ENCODE measurements around the gene DYNLT2.

The DYNLT2 gene

DNA sequence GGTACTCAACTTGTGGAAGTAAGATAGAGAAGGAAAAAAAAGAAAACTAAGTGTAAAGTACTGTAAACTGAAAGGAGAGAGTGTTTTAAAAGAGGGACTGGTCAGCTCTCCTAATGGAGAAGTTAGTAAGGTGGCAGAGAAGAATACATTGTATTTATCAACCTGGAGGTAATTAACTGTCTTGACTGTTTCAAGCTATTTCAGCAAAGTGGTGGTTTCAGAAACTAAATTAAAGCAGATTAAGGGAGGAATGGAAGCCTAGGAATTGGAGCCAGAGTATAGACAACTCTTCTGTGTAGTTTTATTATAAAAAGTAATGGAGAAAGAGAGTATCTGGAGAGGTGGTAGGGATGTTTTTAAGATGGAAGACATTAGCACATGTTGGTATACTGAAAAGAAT lies 24.4 kb downstream of the DYNLT2 start:
- DNase-seq: no peak

GRCh38 chr6:169726049-169726400 lies 25.3 kb downstream of the DYNLT2 start:
- DNase-seq: no peak

GRCh38 chr6:169725125-169726048 lies 26.0 kb downstream of the DYNLT2 start:
- peak; percentile 19 for DNase-seq

- DNase-seq: peak; percentile 42
Measured at GRCh38 chr6:169724494-169725124, 26.8 kb downstream of the DYNLT2 start, which contains the start of gene PHF10. PHF10 (minus strand) TSS chr6:169724500; CDS start chr6:169723931, 569 bp downstream.

- peak; percentile 43 for DNase-seq
Measured at GRCh38 chr6:169723991-169724493, 27.3 kb downstream of the DYNLT2 start.

DNA sequence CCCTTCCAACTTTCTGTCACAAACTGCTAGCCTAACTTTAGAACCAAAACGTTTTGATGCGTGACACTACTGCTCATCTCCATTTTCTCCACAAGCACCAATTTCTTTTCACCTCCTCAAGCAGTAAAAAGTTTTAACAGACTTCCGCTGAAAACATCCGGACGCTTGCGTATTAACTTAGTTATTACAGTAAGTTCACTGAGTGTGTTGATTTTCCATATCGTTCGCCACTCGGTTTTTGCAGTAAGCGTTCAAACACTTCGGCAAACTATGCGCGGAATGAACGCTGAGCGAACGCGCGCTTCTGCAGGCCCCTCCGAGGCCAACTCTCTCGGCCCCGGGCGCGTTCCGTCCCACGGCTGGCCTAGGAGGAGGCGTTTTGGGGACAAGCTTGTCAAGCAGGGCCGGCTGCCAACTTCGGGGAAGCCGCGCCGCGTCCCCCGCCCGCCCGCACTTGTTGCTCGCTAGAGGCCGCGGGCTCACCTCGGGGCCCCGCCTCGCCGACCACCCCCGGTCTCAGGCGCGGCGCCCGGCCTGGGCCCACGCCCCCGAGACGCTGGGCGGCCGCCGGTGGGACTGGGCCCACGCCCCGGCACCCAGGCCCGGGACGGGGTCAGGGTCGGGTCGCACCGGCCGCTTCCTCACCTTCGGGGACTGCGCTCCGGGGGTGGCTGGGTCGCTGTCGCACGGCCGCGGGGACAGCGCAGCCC lies 28.0 kb downstream of the DYNLT2 start:
- DNase-seq: peak; percentile 74

DNA sequence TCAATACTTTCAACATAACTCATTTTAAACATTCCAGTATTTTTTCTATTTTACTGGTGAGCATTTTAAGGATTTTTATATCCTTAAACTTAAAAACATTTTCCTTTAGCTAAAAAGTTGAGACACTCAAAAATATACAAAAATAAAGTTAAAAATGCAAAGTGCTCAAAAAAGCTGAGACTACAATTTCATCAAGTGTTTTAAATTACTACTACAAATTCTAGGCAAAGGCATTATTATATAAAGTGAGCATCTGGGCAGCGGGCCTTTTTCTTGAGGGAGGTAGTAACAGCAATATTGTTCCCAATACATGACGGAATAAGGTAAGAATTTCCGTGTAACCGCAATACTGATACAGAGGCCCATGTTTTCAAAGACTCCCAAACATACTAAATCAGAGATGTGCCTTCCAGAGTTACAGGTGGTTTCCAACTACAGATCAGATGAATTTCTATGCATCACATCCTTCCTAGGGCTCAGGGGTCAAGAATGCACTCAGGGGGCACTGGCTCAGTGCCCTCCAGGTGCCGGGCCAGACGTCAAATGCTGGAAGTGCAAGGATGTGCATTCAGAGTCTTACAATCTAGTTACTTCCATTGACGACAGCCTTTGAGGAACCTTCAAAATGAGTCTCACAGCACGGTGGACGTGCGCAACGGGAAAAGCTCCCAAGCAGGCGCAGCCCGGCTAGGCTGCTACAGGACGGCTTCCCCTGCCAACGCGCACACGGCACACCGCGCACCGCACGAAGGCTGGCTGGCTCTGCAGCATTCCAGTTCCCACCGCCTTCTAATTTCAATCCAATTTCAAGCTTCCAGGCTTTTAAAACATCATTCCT lies 28.8 kb downstream of the DYNLT2 start:
- DNase-seq: peak; percentile 44

- DNase-seq: no peak
Measured at GRCh38 chr6:169720207-169720855, 31.0 kb downstream of the DYNLT2 start.

DNA sequence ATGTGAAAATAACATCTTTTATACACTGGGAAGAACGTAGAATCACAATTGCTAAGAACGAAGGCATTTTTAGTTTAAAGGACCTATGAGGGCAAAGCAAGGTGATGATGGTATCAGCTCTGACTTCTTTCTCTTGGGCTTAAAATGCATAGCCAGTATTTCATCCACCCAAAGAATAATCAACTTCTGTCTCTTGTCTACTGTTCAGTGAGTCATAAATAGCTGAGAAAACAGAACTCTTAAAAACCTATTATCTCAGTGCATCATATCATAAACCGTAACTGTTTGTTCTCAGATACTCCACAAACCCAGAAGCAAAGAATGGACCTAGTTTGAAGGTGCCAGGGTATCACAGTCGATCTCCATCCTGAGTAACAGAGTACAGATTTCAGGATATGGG lies 32.3 kb downstream of the DYNLT2 start:
- DNase-seq: no peak

GRCh38 chr6:169714595-169714994 lies 36.8 kb downstream of the DYNLT2 start:
- DNase-seq: no peak

- no peak for DNase-seq
Measured at GRCh38 chr6:169714178-169714577, 37.2 kb downstream of the DYNLT2 start.

DNA sequence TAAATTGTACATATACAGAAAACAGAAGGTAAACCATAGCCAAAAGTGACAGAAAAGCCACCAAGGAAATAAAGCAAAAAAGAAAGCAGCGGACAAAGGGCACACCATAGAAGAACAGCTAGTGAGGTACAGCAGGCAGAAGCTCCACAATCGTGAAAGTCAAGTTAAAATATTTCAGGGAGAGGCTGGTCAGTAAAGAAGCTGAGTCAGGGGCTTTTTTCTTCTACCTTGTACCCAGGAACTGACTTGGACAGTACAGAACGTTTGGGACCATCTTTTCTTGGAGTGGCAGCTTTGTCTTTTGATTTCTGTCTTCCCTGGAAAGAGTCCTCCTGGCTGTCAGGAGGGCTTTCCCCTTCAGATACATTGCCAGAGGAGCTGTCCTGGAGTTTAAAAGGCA lies 41.4 kb downstream of the DYNLT2 start:
- DNase-seq: no peak

DNA sequence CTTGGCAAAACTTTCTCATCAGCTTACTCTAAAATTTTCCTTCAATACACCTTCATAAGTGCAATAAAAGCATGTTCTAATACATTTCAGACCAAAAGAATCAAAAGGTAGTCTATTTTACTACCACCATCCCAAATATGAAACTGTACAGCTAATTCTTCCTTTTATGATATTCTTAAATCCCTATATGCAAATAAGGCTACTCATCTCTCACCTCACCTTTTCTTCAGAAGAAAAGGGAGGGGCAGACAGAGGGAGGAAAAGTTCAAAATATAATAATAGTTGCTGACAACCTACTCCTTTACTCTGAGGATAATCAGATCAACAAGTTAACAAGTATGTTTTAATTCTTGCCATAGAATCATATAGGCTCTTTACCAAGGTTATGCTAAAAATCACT lies 42.1 kb downstream of the DYNLT2 start:
- no peak for DNase-seq

GRCh38 chr6:169707772-169708171 lies 43.6 kb downstream of the DYNLT2 start:
- no peak for DNase-seq

DNA sequence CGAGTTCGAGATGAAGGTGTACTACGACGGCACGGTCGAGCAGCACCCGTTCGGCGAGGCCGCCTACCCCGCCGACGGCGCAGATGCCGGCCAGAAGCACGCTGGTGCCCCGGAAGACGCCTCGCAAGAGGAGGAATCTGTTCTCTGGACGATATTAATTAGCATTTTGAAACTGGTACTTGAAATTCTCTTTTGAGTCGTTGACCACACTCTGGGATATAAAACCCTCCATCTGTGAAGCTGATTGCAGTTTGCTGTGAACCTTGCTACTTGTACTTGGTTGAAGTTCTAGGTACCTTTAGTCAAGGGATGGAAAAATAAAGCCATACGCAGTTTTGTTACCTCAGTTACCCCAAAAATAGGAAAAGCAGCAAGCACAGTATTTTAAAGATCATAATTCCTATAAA lies 48.5 kb downstream of the DYNLT2 start:
- no peak for DNase-seq

- DNase-seq: peak; percentile 96
Measured at GRCh38 chr6:169701954-169702839, 49.2 kb downstream of the DYNLT2 start, which contains the start of the genes C6orf120 and WDR27. C6orf120 (plus strand) TSS chr6:169702126; CDS start chr6:169702460, 334 bp downstream. WDR27 (minus strand) TSS chr6:169702029; CDS start chr6:169689005, 13,024 bp downstream.

DNA sequence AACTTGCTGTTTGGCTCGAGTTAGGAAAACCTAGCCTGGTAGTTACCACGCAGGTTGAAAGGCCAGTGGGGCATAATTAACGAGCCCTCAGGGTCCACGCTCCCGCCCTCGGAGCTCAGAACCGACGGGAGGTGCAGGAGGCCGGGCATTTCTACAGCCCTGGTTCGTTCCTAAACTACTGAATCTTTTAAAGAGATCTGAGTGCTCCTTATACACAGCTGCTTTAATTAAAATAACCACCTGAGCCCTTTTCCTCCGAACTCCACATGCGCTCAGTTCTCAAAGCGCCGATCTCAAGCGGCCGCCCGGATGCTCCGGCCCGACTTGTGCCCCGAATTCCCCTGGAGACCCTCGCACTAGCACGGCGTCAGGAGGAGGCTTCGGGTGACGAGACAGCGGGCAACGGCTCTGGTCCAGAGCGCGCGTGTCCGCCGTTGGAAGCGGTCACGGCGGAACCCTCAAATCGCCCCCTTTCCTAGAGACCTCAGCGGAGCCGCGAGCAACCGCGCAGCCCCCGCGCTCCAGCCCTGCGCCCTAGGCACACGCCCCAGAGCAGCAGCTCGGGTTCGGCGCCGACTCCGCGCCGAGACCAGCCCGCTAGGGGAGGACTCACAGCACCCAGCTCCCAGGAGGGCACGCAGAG lies 49.9 kb downstream of the DYNLT2 start:
- DNase-seq: no peak

- DNase-seq: peak; percentile 32
Measured at GRCh38 chr6:169700296-169700695, 51.1 kb downstream of the DYNLT2 start.

DNA sequence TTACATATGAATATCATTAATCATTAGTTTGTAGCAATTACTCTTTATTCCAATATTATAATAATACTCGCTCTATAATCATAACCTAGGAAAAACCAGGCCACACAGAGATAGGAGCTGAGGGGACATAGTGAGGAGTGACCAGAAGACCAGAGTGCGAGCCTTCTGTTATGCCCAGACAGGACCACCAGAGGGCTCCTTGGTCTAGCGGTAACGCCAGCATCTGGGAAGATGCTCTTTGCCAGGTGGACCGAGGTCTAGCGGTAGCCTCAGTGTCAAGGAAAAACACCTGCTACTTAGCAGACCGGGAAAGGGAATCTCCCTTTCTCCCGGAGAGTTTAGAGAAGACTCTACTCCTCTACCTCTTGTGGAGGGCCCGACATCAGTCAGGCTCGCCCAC lies 54.3 kb downstream of the DYNLT2 start:
- peak; percentile 7 for DNase-seq

DNA sequence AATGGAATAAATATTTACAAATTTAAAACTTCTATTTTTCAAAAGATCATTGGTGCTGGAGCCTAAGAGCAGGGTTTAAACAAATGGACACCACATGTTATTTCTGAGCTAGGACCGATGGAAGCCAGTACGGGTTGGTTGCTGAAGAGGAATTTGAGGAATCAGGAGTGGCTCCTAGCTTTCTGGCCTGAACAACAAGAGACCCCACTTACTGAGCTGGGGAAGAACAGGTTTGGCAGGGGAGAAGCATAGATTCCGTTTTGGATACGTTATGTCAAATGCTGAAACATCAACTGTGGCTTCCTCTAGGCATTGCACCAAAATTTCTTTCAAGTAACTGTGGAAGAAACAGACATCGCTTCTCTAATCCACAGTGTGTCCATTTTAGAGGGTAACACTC lies 56.2 kb downstream of the DYNLT2 start:
- no peak for DNase-seq

Measured in fibroblast of skin of back (primary cell).